Measurements from ENCODE around the gene RBM33. TPM values are rescaled to one million over a fixed set of nuclear protein-coding genes. Genes with fewer than 3 reads are reported as not detected.

RBM33 gene
- total RNA-seq, 4 donors from 2014 or later, result 62.8 to 129 (median 92.8) TPM

DNA sequence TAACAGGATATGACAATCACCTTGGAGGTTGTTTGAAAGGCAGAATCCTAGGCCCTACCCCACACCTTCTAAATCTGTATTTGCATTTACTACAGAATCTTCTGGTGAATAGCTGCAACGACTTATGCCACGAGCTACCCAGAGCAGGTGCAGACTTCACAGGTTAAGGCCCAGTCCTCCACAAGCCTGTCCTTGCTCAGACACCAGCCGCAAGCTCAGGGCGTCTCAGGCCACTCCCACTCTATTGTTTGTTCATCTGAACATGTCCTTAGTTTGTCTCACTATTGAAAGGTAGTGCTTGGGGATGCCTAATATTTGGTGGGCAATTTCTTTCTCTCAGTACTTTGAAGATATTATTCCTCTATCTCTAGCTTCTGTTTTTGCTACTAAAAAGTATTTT, 18.9 kb upstream of the RBM33 start:
- Histone ChIP-seq H3K9me3 (peaks cover 9 to 12% of the 10 kb centered on the region in 2 donors), H3K27me3 (no peaks in the 10 kb centered on the region), H3K4me1 (no peaks in the 10 kb centered on the region), H3K27ac (no peak overlapping the region), H3K4me3 (no peak overlapping the region), H3K36me3 (no peaks in the 10 kb centered on the region)
- 70 to 84% methylated on average over 2 to 4 of the region's 4 CpGs for WGBS, 2 donors (ENCODE audit: low coverage in 1 of 2)
- no peak for DNase-seq
- intact Hi-C loops (cut with DNase I; ENCODE audit: low total_unique reads), result loop anchor here (10.0 kb wide), 1 partner anchor 389 kb away; no protein-coding TSS in a partner anchor
- in situ Hi-C loops (cut with MboI; ENCODE audit: low pct_ligation_motif_present in 1 of 4, low pct_unique_long_range_greater_than_20kb in 1 of 4, low sequenced_read_pairs in 3 of 4), result no loop called here
- TF ChIP-seq, protein P1, sequence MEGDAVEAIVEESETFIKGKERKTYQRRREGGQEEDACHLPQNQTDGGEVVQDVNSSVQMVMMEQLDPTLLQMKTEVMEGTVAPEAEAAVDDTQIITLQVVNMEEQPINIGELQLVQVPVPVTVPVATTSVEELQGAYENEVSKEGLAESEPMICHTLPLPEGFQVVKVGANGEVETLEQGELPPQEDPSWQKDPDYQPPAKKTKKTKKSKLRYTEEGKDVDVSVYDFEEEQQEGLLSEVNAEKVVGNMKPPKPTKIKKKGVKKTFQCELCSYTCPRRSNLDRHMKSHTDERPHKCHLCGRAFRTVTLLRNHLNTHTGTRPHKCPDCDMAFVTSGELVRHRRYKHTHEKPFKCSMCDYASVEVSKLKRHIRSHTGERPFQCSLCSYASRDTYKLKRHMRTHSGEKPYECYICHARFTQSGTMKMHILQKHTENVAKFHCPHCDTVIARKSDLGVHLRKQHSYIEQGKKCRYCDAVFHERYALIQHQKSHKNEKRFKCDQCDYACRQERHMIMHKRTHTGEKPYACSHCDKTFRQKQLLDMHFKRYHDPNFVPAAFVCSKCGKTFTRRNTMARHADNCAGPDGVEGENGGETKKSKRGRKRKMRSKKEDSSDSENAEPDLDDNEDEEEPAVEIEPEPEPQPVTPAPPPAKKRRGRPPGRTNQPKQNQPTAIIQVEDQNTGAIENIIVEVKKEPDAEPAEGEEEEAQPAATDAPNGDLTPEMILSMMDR (IDR thresholded peaks at IDR 0.05), result no peak
- TF ChIP-seq POLR2A (IDR thresholded peaks at IDR 0.05) (no peak), POLR2AphosphoS5 (IDR thresholded peaks at IDR 0.05) (no peak), EP300 (IDR thresholded peaks at IDR 0.05; ENCODE audit: low read depth) (no peak)

DNA sequence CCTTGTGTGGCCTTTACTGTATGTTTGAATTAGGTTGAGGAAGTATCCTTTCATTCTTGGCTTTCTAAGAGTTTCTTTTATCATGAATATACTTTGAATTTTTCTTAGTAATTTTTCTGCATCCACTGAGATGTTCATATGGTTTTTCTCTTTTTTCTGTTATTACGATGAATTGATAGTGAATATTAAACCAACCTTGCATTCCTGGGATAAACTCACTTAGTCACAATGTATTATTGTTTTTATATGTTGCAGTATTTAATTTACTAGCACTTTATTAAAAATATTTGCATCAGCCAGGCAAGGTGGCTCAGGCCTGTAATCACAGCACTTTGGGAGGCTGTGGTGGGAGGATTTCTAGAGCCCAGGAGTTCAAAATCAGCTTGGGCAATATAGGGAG, 15.3 kb upstream of the RBM33 start:
- no peak for DNase-seq
- in situ Hi-C loops (cut with MboI; ENCODE audit: low pct_ligation_motif_present in 1 of 4, low pct_unique_long_range_greater_than_20kb in 1 of 4, low sequenced_read_pairs in 3 of 4), result no loop called here
- no peaks in the 10 kb centered on the region for H3K4me1 ChIP-seq
- no peak overlapping the region for H3K27ac ChIP-seq
- H3K9me3 ChIP-seq, result peaks cover 9 to 12% of the 10 kb centered on the region in 2 donors
- H3K36me3 ChIP-seq, result no peaks in the 10 kb centered on the region
- H3K4me3 ChIP-seq, result no peak overlapping the region
- intact Hi-C loops (cut with DNase I; ENCODE audit: low total_unique reads), result loop anchor here (10.0 kb wide), 1 partner anchor 386 kb away; no protein-coding TSS in a partner anchor
- no peaks in the 10 kb centered on the region for H3K27me3 ChIP-seq
- 97 to 100% methylated on average over 1 of the region's 1 CpG for WGBS, 2 donors (ENCODE audit: low coverage in 1 of 2)
- TF ChIP-seq POLR2AphosphoS5 (IDR thresholded peaks at IDR 0.05), result no peak
- TF ChIP-seq, protein P1 (IDR thresholded peaks at IDR 0.05), result no peak
- TF ChIP-seq EP300 (IDR thresholded peaks at IDR 0.05; ENCODE audit: low read depth), result no peak
- TF ChIP-seq POLR2A (IDR thresholded peaks at IDR 0.05), result no peak

DNA sequence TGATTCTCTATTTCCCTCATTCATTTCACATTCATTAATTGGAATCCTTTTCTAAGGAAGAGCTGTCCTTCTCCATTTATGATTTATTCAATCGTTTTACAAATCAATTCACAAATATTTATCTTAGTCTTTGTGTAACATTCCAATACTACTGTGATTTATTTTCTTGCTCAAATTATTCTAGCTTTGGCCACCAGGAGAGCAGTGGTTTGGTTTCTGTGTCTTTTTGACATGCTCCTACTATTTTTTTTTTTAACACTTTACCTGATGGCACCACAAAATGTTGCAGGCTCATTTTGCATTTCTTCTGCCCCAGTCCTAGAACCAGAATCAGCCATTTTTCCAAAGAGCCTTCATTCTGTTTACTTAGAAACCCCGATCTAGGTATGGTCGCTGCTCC, 13.3 kb upstream of the RBM33 start:
- intact Hi-C loops (cut with DNase I; ENCODE audit: low total_unique reads), result no loop called here
- Histone ChIP-seq H3K9me3 (peaks cover 9 to 12% of the 10 kb centered on the region in 2 donors), H3K4me1 (no peaks in the 10 kb centered on the region), H3K27ac (no peak overlapping the region), H3K36me3 (no peaks in the 10 kb centered on the region), H3K27me3 (no peaks in the 10 kb centered on the region), H3K4me3 (no peak overlapping the region)
- 73 to 79% methylated on average over 3 of the region's 3 CpGs for WGBS, 2 donors (ENCODE audit: low coverage in 1 of 2)
- DNase-seq, result no peak
- no peak for TF ChIP-seq EP300 (IDR thresholded peaks at IDR 0.05; ENCODE audit: low read depth)
- no peak for TF ChIP-seq POLR2AphosphoS5 (IDR thresholded peaks at IDR 0.05)
- TF ChIP-seq POLR2A (IDR thresholded peaks at IDR 0.05), result no peak
- TF ChIP-seq, protein P1 (IDR thresholded peaks at IDR 0.05), result no peak
- in situ Hi-C loops (cut with MboI; ENCODE audit: low pct_ligation_motif_present in 1 of 4, low pct_unique_long_range_greater_than_20kb in 1 of 4, low sequenced_read_pairs in 3 of 4), result no loop called here

DNA sequence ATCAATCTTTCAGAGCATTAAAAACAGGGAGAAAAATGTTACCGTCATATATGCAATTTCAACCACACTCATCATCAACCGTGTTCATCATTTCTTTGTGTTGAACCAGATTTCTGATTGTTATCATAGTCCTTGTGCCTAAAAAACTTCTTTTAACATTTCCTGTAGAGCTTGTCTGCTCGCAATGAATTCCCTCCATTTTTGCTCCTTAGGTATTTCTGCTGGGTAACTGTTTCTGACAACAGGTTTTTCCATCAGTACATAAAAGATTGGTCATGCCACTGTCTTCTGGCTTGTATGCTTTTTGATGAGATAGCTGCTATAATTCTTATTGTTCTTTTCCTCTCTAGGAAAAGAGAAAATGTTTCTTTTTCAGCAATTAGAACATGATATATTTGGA, 8.6 kb upstream of the RBM33 start:
- Histone ChIP-seq H3K4me3 (no peak overlapping the region), H3K36me3 (no peaks in the 10 kb centered on the region), H3K27me3 (no peaks in the 10 kb centered on the region), H3K9me3 (no peaks in the 10 kb centered on the region), H3K27ac (no peak overlapping the region), H3K4me1 (peaks cover 0 to 3% (median 0%) of the 10 kb centered on the region in 4 donors)
- in situ Hi-C loops (cut with MboI; ENCODE audit: low pct_ligation_motif_present in 1 of 4, low pct_unique_long_range_greater_than_20kb in 1 of 4, low sequenced_read_pairs in 3 of 4) (no loop called here), intact Hi-C loops (cut with DNase I; ENCODE audit: low total_unique reads) (no loop called here)
- no peak for DNase-seq
- 95 to 96% methylated on average over 3 of the region's 3 CpGs for WGBS, 2 donors (ENCODE audit: low coverage in 1 of 2)
- TF ChIP-seq, protein P1 (IDR thresholded peaks at IDR 0.05), result no peak
- no peak for TF ChIP-seq POLR2AphosphoS5 (IDR thresholded peaks at IDR 0.05)
- no peak for TF ChIP-seq POLR2A (IDR thresholded peaks at IDR 0.05)
- TF ChIP-seq EP300 (IDR thresholded peaks at IDR 0.05; ENCODE audit: low read depth), result no peak
